Mucosa of stomach (tissue), 1 donor: ENCODE measurements around the gene ICAM2.

ENCODE experiments used
- H3K27me3 ChIP-seq: one replicate; pipeline ENCODE4 v1.7.0; 2013; ENCODE audit warnings: mild to moderate bottlenecking, low read length; ENCODE audit not compliant: control insufficient read depth, insufficient read depth
- H3K36me3 ChIP-seq: one replicate; pipeline ENCODE4 v1.7.0; 2013; ENCODE audit warnings: low read length; ENCODE audit not compliant: control insufficient read depth, insufficient read depth
- H3K4me1 ChIP-seq: one replicate; pipeline ENCODE4 v1.7.0; 2013; ENCODE audit warnings: mild to moderate bottlenecking, low read length; ENCODE audit not compliant: control insufficient read depth, insufficient read depth
- H3K4me3 ChIP-seq: one replicate; pipeline ENCODE4 v1.7.0; 2013; ENCODE audit warnings: low read length
- H3K9ac ChIP-seq: one replicate; pipeline ENCODE4 v1.7.0; 2013; ENCODE audit warnings: mild to moderate bottlenecking, low read length, moderate library complexity
- H3K9me3 ChIP-seq: one replicate; pipeline ENCODE4 v1.7.0; 2013; ENCODE audit warnings: mild to moderate bottlenecking, low read length, moderate library complexity; ENCODE audit not compliant: control insufficient read depth
- donor health status: Pancreatic carcinoma.

The ICAM2 gene

GRCh38 chr17:64040206-64040605 lies 19.8 kb upstream of the ICAM2 start:
- H3K36me3 ChIP-seq, result peaks cover 4% of the 10 kb centered on the region
- H3K4me3 ChIP-seq, result no peak overlapping the region
- H3K9me3 ChIP-seq, result no peaks in the 10 kb centered on the region
- no peaks in the 10 kb centered on the region for H3K27me3 ChIP-seq
- H3K9ac ChIP-seq, result no peak overlapping the region
- peaks cover 11% of the 10 kb centered on the region for H3K4me1 ChIP-seq

DNA sequence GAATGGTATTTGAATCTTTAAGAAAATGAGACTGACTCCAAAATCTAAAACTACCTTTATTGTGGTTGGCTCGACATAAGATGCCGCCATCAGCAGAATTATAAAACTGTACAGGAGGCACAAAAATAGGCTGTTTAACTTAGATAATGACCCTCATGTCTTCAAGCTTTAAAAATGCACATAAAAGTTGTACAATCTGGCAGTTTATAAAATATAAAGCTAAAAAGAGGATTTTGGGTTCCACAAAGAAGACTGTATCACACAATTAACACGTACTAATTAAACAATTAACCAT lies 18.6 kb upstream of the ICAM2 start:
- Histone ChIP-seq H3K36me3 (no peaks in the 10 kb centered on the region), H3K4me3 (no peak overlapping the region), H3K9me3 (no peaks in the 10 kb centered on the region), H3K27me3 (no peaks in the 10 kb centered on the region), H3K4me1 (peaks cover 11% of the 10 kb centered on the region), H3K9ac (no peak overlapping the region)

- no peak overlapping the region for H3K4me3 ChIP-seq
- no peak overlapping the region for H3K9ac ChIP-seq
- no peaks in the 10 kb centered on the region for H3K9me3 ChIP-seq
- H3K4me1 ChIP-seq, result peaks cover 11% of the 10 kb centered on the region
- no peaks in the 10 kb centered on the region for H3K36me3 ChIP-seq
- no peaks in the 10 kb centered on the region for H3K27me3 ChIP-seq
Observed at GRCh38 chr17:64038331-64039105, 18.1 kb upstream of the ICAM2 start.

GRCh38 chr17:64037802-64038201 lies 17.4 kb upstream of the ICAM2 start:
- no peak overlapping the region for H3K9ac ChIP-seq
- peaks cover 11% of the 10 kb centered on the region for H3K4me1 ChIP-seq
- no peak overlapping the region for H3K4me3 ChIP-seq
- H3K27me3 ChIP-seq, result no peaks in the 10 kb centered on the region
- no peaks in the 10 kb centered on the region for H3K9me3 ChIP-seq
- no peaks in the 10 kb centered on the region for H3K36me3 ChIP-seq

GRCh38 chr17:64037180-64037579 lies 16.7 kb upstream of the ICAM2 start:
- Histone ChIP-seq H3K4me1 (peaks cover 11% of the 10 kb centered on the region), H3K4me3 (no peak overlapping the region), H3K36me3 (no peaks in the 10 kb centered on the region), H3K9me3 (no peaks in the 10 kb centered on the region), H3K9ac (no peak overlapping the region), H3K27me3 (no peaks in the 10 kb centered on the region)

GRCh38 chr17:64036198-64036922 lies 15.9 kb upstream of the ICAM2 start:
- Histone ChIP-seq H3K4me3 (no peak overlapping the region), H3K9me3 (no peaks in the 10 kb centered on the region), H3K36me3 (no peaks in the 10 kb centered on the region), H3K27me3 (no peaks in the 10 kb centered on the region), H3K9ac (no peak overlapping the region), H3K4me1 (peaks cover 11% of the 10 kb centered on the region)

DNA sequence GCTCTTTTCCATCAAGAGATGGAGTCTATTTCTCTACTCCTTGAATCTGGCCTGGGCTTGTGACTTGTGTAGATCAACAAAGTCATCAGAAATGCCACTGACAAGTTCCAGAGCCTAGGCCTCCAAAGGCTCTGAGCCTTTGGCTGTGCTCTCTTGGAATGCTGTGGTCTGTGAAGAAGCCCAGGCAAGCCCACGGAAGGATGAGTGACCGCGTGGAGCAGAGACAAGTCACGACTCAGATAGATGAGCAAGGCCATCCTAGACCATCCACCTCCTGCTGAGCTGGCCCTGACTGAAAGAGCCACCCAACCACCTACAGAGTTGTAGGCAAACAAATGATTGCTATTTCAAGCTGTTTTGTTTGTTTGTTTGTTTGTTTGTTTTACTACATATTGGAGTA lies 11.6 kb upstream of the ICAM2 start:
- H3K4me1 ChIP-seq, result no peaks in the 10 kb centered on the region
- H3K27me3 ChIP-seq, result no peaks in the 10 kb centered on the region
- H3K9ac ChIP-seq, result no peak overlapping the region
- H3K4me3 ChIP-seq, result no peak overlapping the region
- no peaks in the 10 kb centered on the region for H3K9me3 ChIP-seq
- no peaks in the 10 kb centered on the region for H3K36me3 ChIP-seq

DNA sequence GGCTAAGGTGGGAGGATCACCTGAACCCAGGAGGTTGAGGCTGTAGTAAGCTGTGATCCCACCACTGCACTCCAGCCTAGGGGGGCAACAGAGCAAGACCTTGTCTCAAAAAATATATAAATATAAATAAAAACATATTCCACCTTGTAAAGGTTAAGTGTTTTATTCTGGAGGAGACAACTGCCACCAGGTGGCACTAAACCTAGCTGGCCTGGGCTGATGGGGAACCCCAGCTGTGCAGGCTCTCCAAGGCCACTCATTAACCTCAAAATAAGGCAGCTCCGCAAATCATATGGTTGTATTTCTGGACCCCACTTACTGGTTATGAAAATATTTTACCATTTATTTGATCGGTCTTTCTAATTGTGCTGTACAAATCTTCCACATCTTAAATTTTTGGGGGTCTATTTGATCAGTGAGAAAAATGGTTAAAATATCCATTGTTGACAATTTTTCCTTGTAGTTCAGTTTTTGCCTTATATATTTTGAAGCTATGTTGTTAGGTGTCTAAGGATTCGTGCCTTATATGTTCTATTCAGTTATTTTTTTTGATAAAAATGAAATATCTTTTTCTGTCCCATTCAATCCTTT lies 8.5 kb upstream of the ICAM2 start:
- Histone ChIP-seq H3K9ac (no peak overlapping the region), H3K4me3 (no peak overlapping the region), H3K9me3 (no peaks in the 10 kb centered on the region), H3K4me1 (peaks cover 17% of the 10 kb centered on the region), H3K36me3 (no peaks in the 10 kb centered on the region), H3K27me3 (no peaks in the 10 kb centered on the region)

DNA sequence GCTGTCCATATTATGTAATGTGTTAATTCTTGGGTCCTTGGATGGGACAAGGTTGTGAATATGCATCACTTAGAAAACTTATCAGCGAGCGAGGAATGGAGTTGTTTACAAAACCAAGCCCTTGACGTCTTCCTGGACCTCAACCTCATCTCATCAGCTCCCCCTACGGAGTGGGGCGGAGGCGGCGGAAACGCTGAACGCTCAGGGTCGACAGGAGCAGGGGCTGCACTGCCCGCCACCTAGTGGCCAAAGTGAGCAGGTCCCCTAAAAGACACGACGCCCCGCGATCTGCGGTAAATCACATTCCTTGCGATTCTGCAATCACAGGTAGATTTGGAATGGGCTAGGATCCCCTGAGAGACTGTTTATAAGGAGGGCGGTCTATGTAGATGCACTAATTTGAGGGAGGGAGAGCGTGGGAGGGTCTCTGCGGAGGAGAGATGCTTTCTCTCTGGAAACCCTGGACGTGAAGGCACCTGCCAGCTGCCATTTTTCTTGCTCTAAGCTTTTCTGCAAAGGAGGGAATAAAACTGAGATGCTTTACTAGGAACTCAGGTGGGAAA lies 5.4 kb upstream of the ICAM2 start:
- Histone ChIP-seq H3K9me3 (no peaks in the 10 kb centered on the region), H3K27me3 (no peaks in the 10 kb centered on the region), H3K4me1 (peaks cover 37% of the 10 kb centered on the region), H3K9ac (peak overlapping the region; percentile 67), H3K4me3 (peak overlapping the region; percentile 47), H3K36me3 (no peaks in the 10 kb centered on the region)

DNA sequence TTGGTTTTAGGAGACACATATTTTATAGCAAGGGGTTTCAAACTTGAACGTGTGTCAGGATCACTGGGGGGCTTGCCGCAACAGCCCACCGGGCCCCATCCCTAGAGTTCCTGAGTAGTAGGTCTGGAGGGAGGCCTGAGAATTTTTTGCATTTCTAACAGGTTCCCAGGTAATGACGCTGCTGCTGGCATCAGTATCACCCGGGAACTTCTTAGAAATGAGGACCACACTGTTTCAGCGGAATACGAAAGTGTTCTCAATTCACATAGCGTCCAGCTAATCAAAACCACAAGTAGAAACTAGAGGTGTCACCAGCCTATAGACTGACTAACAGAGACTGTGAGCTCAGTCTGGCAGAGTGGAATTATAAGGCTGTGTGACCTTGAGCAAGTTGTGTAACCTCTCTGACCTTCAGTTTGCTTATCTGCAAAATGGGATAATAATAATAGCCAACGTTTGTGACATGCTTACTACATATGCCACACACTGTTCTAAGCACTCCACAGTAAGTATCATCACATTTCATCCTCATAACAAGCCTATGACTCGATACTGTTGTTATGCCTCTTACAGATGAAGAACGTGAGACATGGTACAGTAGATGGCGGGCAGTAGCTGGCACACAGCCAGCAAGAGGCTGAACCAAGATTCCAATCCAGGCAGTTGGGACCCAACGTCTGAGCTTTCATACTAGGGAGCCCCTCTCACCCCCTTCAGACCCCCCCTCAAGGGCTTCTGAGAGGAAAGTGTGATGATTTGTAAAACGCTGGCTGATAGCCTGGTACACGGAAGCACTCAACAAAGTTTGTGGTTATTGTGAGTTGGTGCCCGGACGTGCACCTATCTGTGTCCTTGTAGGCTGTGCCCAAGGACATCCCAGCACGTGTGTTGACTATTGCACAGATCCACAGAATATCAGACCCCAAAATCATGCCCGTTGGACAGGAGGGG lies 4.6 kb upstream of the ICAM2 start:
- Histone ChIP-seq H3K4me3 (no peak overlapping the region), H3K36me3 (no peaks in the 10 kb centered on the region), H3K9ac (peak overlapping the region; percentile 30)

GRCh38 chr17:64024215-64024654 lies 3.8 kb upstream of the ICAM2 start:
- Histone ChIP-seq H3K4me3 (no peak overlapping the region), H3K36me3 (no peaks in the 10 kb centered on the region), H3K4me1 (peaks cover 48% of the 10 kb centered on the region), H3K27me3 (no peaks in the 10 kb centered on the region), H3K9me3 (no peaks in the 10 kb centered on the region), H3K9ac (peak overlapping the region; percentile 30)

More for the DNA sequence above, 4.6 kb upstream of the ICAM2 start:
- H3K9me3 ChIP-seq, result no peaks in the 10 kb centered on the region
- peaks cover 44% of the 10 kb centered on the region for H3K4me1 ChIP-seq
- no peaks in the 10 kb centered on the region for H3K27me3 ChIP-seq
